GM21423 (cell line): ENCODE measurements around the gene PIBF1.
A peak's percentile ranks its signal among the peaks of the same experiment; 100 is the strongest.
"Not testable (repeated sequence)": the region's sequence is repeated elsewhere in the genome, so short reads cannot be mapped to it uniquely, and the experiment has no call there.

ENCODE experiments used
- ATAC-seq: cut with Tn5 transposase; IDR thresholded peaks from one replicate; pipeline ENCODE4 v1.9.1; 2021; ENCODE audit warnings: mild to moderate bottlenecking, moderate library complexity; ENCODE audit not compliant: unreplicated experiment

Gene PIBF1

DNA sequence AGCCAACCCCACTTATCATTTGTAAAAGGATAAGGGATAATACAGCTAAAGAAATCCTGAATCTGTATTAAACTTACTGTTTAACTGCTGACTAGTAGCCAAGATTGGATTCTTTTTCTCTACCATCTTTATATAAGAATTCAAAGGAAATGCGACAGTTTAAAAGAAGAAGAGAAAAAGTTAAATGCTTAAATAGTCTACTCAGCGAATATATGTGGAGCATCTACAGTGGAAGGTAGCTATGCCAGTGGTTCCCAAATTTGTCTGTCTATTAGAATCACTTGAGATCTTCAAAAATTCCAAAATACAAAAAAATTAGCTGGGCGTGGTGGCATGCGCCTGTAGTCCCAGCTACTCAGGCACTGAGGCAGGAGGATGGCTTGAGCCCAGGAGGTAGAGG, 216.1 kb downstream of the PIBF1 start:
- no peak for ATAC-seq

GRCh38 chr13:73000027-73000674, 218.2 kb downstream of the PIBF1 start:
- ATAC-seq = peak; percentile 84

DNA sequence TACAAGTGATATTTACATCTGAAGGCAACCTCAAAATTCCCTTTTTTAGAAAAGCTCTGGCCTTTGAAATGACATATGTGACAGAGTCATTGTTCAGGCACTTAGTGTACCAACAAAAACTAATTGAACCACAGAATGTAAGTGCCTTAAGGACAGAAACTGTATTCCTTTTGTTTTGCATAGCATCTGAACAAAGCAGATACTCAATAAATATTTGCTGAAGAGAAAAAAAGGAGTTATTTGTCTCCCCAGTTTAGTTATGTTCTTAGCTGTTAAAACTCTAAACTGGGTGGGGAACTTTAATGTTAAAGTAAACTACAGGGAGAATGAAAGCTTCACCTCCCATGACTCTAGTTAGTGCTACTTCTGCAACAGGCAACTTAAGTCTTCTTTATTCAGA, 220.0 kb downstream of the PIBF1 start:
- ATAC-seq = no peak

DNA sequence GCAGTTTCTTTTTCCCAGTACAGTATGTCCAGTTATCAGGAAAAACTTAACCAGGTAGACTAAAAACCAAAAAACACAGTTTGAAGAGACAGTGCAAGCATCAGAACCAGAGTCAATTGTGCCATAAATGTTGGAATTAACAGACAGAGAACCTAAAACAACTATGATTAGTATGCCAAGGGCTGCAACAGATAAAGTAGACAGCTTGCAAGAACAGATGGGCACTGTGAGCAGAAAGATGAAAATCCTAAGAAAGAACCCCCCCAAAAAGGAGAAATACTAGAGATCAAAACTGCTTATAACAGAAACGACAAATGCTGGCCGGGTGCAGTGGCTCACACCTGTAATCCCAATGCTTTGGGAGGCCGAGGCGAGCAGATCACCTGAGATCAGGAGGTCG, 229.8 kb downstream of the PIBF1 start:
- no peak for ATAC-seq

- no peak for ATAC-seq
Observed at GRCh38 chr13:73015805-73016204, 233.9 kb downstream of the PIBF1 start.

DNA sequence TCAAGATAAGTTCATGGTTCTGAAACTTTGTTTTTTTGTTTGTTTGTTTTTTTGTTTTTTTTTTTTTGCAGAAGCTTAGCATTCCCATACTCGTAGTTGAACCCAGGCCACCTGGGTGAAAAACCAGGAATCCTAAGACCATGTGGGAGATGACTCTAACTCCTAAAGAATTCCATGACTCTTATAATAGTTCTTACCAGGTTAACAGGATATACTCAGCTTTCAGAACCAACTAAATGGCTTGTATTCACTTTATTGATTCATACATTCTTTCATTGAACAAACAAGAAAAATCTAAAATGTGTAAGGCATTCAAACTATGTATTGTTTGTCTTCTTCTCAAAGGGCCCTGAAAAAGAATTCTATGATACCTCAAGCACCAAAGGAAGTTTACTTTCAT, 236.4 kb downstream of the PIBF1 start:
- ATAC-seq = no peak

- no peak for ATAC-seq
Observed at GRCh38 chr13:73025217-73026012, 243.5 kb downstream of the PIBF1 start.

DNA sequence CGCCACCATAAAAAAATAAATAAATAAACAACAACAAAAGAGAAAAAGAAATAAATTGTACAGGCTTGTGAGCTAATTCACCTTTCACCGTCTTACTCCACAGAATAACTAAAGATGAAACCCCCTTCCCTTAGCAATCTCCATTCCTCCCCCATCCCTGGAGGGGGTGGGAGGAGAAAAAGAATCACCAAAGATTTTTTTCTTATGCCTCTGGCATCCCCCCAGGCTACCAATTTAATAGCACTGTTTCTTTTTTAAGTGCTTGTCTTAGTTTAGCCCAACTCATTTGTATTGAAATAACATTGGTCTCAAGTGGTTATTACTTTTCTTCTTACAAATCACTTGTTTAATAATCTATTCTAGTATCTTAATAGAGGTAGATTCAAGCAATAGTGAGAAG, 253.0 kb downstream of the PIBF1 start:
- no peak for ATAC-seq

- no peak for ATAC-seq
Observed at GRCh38 chr13:73035660-73036059, 253.7 kb downstream of the PIBF1 start.

DNA sequence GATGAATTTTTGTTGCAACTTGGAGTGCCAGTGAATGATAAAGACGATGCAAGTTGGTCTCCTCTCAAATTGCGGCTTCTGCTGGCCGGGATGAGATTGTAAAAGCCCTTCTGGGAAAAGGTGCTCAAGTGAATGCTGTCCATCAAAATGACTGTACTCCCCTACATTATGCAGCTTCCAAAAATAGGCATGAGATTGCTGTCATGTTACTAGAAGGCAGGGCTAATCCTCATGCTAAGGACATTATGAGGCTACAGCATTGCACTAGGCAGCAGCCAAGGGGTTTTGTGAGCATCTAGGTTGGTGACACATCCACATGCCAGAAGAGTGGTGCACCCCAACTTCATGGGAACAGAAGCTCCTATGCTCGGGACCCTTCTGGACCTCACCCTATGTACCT, 254.6 kb downstream of the PIBF1 start:
- no peak for ATAC-seq

- ATAC-seq = no peak
Observed at GRCh38 chr13:73038064-73038463, 256.1 kb downstream of the PIBF1 start.

DNA sequence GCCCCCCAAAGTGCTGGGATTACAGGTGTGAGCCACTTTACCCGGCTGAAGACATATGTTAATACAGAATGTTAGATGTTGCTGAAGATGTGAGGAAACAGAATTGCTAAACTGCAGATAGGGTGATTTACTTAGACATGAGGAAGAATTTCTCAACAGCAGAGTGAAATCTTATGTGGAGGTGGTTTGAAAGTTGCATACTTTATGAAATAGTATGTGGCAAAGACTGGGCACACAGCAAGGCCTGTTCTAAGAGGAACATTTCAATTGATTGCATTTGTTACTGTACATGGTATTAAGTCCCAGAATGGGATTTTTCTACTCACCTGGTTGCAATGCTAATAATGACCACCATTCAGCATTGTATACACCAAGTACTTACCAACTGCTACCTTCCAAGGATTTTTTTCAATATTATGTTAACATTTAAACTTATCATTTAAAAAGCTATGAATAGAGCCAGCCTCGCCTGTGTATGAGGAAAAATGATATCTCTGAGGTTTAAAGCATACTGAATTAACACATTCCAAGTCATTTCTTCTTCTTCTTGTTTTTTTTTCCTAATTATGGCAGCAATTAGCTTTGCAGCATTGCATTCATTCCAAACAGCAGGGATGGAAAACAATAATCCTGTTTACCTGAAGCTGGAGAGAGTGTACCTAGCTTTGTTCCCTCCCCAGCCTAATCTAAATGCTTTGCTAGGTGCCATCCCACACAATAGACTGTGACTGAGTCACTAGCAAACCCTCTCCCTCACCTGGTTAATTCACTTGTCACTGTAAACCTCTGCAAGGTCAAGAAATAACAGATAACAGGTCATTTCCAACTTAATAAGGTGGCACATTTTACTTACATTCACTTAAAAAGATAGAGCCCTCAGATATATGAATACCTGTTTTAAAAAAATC, 257.5 kb downstream of the PIBF1 start:
- no peak for ATAC-seq

DNA sequence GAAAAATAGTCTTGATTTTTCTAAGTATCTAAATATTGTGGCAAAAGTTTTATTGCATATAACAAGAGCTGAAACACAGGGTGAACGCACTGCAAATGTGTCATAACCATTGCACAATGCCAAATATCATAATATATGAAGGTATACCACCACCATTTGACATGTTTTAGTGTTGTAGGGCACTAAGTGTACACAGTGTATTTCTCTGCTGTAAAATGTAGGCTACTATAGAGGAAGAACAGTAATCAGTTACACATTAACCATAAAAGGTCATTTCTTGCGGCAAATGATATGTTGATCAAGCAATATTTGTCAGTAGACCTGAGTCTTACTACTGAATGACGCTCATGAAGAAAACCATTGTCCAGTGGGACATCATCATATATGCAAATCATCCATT, 258.6 kb downstream of the PIBF1 start:
- ATAC-seq = no peak

DNA sequence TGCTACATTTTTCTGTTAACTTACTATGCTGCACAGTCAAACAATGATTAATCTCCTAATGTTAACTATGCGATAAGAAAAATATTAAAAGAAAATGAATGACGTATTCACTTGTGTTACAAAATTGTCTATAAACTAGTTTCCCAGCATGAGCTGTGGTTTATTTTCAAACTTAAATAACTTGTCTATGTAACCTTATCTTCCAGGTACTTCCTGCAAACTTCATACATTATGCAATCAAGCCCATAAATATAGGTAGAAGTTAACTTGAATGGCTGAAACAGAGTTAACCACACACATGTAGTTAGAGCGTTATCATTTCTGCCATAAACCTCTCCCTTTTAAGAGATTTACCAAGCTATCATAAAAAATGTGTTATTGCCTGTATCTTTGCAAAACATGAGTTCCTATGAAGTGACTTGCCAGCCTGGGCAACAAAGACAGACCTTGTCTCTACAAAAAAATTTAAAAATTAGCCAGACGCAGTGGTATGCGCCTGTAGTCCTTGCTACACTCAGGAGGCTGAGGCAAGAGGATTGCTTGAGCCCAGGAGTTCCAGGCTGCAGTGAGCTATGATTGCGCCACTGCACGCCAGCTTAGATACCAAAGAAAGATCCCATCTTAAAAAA, 259.1 kb downstream of the PIBF1 start:
- ATAC-seq = no peak

GRCh38 chr13:73045031-73045430, 263.1 kb downstream of the PIBF1 start:
- ATAC-seq = no peak

GRCh38 chr13:73048615-73049014, 266.7 kb downstream of the PIBF1 start:
- ATAC-seq = not testable (repeated sequence)

DNA sequence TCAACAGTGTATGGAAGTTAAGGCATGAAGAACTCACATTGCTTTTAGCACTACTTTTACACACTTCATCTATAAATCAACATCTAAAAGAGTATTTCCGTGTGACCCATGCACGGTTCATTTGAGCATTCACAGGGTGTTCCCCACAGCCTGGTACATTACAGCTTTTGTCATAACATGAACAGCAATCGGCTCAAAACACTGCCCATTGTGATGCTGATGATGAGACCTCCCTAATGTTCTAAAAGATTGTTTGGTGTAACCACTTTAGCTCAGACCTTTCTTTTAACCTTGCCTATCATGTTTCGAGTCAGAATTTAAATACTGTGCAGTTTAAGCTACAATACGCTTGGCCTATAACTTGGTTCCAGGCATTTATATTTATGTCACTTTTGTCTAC, 272.8 kb downstream of the PIBF1 start:
- no peak for ATAC-seq

DNA sequence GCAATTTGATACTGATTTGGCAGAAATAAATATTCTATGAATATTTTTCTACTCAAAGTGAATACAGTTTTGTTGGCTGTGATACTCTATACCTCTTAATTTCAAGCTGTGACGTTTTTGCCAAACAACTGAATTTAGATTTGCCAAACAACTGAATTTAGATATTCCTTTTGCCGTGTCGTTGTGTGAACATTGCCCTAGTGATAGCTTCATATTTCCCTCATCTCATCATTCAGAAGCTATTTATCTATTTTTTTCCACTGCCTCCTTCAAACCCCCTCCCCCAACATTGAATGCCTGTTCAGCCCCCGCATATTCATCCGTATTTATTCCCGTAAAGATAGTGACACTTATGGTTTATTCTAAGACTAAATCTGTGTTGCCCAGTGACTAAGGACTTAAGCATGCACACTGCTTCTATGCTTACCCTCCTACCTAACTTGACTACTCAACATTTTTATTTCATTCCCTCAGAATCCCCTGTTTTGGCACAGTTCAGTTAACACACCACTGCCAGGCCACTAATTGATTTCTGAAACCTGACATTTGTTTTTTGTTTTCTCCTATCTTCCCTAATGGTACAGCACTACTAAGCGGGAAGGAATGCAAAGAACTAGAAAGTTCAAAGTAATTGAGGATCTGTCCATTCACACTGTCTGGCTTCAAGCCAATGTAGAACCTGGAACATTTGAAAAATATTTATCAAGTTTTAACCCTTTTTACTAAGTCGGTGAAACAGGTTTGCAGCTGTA, 274.1 kb downstream of the PIBF1 start:
- no peak for ATAC-seq

DNA sequence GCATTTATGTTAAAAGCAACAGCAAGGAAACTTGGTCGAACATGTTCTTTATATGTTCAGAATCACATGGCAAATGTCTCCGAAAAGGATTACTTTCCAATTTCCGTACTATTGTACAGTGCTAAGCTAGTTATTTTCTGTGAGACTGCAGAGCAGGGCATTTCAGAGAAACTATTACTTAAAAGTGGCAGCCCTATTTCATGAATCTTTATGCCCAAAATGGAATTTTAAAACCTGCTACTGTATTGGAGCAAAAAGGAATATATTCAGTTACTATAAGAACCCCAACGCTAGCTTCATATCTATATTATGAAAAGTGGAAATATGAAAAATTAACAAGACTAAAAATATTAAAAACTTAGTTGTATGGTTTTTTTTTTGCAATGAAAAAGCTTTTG, 274.6 kb downstream of the PIBF1 start:
- no peak for ATAC-seq

- ATAC-seq = no peak
Observed at GRCh38 chr13:73057284-73058063, 275.5 kb downstream of the PIBF1 start.
